Measurements from ENCODE around the gene RASA3.

The RASA3 gene

DNA sequence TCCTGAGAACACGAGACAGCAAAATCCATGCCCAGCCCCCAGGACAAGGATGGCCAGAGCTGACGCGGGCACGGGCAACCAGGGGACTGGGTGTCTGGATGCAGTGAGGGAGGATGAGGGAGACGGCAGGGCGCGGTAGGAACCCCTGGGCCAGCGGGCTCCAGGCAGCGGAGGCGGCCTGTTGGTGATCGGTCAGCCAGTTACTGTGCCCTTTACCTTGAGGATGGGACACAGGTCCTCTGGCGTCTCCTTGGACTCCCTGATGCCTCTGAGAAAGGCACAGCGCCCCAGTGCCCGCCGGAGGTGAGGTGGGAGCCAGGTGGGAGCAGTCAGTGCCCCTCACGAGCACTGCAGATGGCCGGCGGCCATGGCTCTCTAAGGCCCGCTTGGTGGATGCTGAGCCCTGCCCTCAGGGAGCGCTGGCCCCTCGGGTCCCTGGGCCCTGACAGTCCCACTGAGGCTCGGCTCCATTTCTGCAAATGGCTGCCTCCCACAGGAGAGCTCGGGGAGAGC is 189.8 kb downstream of the RASA3 start:
- Histone ChIP-seq H3K9me3 (ENCODE audit: control extremely low read depth in 1 of 5, control insufficient read depth in 4 of 5, insufficient read depth in 2 of 5, low read depth in 1 of 5, low read length in 4 of 5) (no peaks in the 10 kb centered on the region), H3K36me3 (ENCODE audit: control insufficient read depth in 4 of 4, insufficient read depth in 4 of 4, low read length in 3 of 4) (no peaks in the 10 kb centered on the region), H3K4me1 (ENCODE audit: control extremely low read depth in 1 of 4, control insufficient read depth in 4 of 4, insufficient read depth in 4 of 4, low read length in 3 of 4) (peaks cover 0 to 6% (median 1%) of the 10 kb centered on the region in 4 experiments), H3K27me3 (replicated peaks in 2 of 5; ENCODE audit: control insufficient read depth in 4 of 5, insufficient read depth in 5 of 5, low read length in 4 of 5) (peaks cover 0 to 15% (median 6%) of the 10 kb centered on the region in 5 experiments), H3K27ac (ENCODE audit: insufficient read depth in 1 of 2, low read depth in 1 of 2, low read length in 2 of 2, poor library complexity in 1 of 2, severe bottlenecking in 2 of 2) (no peak overlapping the region), H3K4me3 (ENCODE audit: control insufficient read depth in 1 of 7, extremely low read depth in 1 of 7, insufficient read depth in 4 of 7, low read depth in 2 of 7, low read length in 6 of 7) (no peak overlapping the region)
- ChIA-PET POLR2A (no interaction called here), CTCF (no interaction called here)
- WGBS (ENCODE audit: insufficient coverage): 97% methylated on average over 23 of the region's 23 CpGs
- no peak for DNase-seq

- no peak overlapping the region for H3K27ac ChIP-seq (ENCODE audit: insufficient read depth in 1 of 2, low read depth in 1 of 2, low read length in 2 of 2, poor library complexity in 1 of 2, severe bottlenecking in 2 of 2)
- no peaks in the 10 kb centered on the region for H3K9me3 ChIP-seq (ENCODE audit: control extremely low read depth in 1 of 5, control insufficient read depth in 4 of 5, insufficient read depth in 2 of 5, low read depth in 1 of 5, low read length in 4 of 5)
- no peaks in the 10 kb centered on the region for H3K36me3 ChIP-seq (ENCODE audit: control insufficient read depth in 4 of 4, insufficient read depth in 4 of 4, low read length in 3 of 4)
- ChIA-PET CTCF (no interaction called here), POLR2A (no interaction called here)
- DNase-seq: no peak
- H3K27me3 ChIP-seq (replicated peaks in 2 of 5; ENCODE audit: control insufficient read depth in 4 of 5, insufficient read depth in 5 of 5, low read length in 4 of 5): peaks cover 0 to 20% (median 6%) of the 10 kb centered on the region in 5 experiments
- no peak overlapping the region for H3K4me3 ChIP-seq (ENCODE audit: control insufficient read depth in 1 of 7, extremely low read depth in 1 of 7, insufficient read depth in 4 of 7, low read depth in 2 of 7, low read length in 6 of 7)
- 78% methylated on average over 15 of the region's 16 CpGs for WGBS (ENCODE audit: insufficient coverage)
- H3K4me1 ChIP-seq (ENCODE audit: control extremely low read depth in 1 of 4, control insufficient read depth in 4 of 4, insufficient read depth in 4 of 4, low read length in 3 of 4): no peaks in the 10 kb centered on the region
These were observed 190.7 kb downstream of the RASA3 start for GRCh38 chr13:113941571-113942191.

DNA sequence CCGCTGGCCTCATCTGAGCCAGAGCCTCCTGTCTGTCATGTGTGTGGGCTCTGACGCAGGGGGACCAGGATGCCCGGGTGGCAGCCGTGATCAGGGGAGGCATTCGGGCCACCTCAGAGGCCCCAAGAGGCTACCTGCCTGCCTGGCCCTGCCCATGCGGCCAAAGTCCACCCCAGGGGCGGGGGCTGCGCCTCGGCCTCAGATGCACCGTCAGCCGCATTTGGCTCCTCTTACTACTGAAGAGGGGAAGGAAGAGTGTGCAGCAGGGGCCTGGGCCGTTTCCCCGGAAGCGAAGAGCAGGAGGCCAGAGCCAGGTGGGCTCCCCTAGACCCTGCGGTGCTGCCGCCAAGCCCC is 192.5 kb downstream of the RASA3 start:
- Histone ChIP-seq H3K4me3 (ENCODE audit: control insufficient read depth in 1 of 7, extremely low read depth in 1 of 7, insufficient read depth in 4 of 7, low read depth in 2 of 7, low read length in 6 of 7) (no peak overlapping the region), H3K9me3 (ENCODE audit: control extremely low read depth in 1 of 5, control insufficient read depth in 4 of 5, insufficient read depth in 2 of 5, low read depth in 1 of 5, low read length in 4 of 5) (no peaks in the 10 kb centered on the region), H3K36me3 (ENCODE audit: control insufficient read depth in 4 of 4, insufficient read depth in 4 of 4, low read length in 3 of 4) (no peaks in the 10 kb centered on the region), H3K27me3 (replicated peaks in 2 of 5; ENCODE audit: control insufficient read depth in 4 of 5, insufficient read depth in 5 of 5, low read length in 4 of 5) (peaks cover 0 to 24% (median 6%) of the 10 kb centered on the region in 5 experiments), H3K4me1 (ENCODE audit: control extremely low read depth in 1 of 4, control insufficient read depth in 4 of 4, insufficient read depth in 4 of 4, low read length in 3 of 4) (no peaks in the 10 kb centered on the region), H3K27ac (ENCODE audit: insufficient read depth in 1 of 2, low read depth in 1 of 2, low read length in 2 of 2, poor library complexity in 1 of 2, severe bottlenecking in 2 of 2) (no peak overlapping the region)
- ChIA-PET CTCF (no interaction called here), POLR2A (no interaction called here)
- no peak for DNase-seq
- WGBS (ENCODE audit: insufficient coverage): 79% methylated on average over 11 of the region's 16 CpGs

- DNase-seq: no peak
- CTCF ChIA-PET: no interaction called here
- POLR2A ChIA-PET: interaction anchor here (0.6 kb wide), 1 partner anchor 178 kb away, joined by 3 read pairs; no protein-coding TSS in a partner anchor
- 86% methylated on average over 28 of the region's 28 CpGs for WGBS (ENCODE audit: insufficient coverage)
- Histone ChIP-seq H3K9me3 (ENCODE audit: control extremely low read depth in 1 of 5, control insufficient read depth in 4 of 5, insufficient read depth in 2 of 5, low read depth in 1 of 5, low read length in 4 of 5) (no peaks in the 10 kb centered on the region), H3K36me3 (ENCODE audit: control insufficient read depth in 4 of 4, insufficient read depth in 4 of 4, low read length in 3 of 4) (no peaks in the 10 kb centered on the region), H3K27me3 (replicated peaks in 2 of 5; ENCODE audit: control insufficient read depth in 4 of 5, insufficient read depth in 5 of 5, low read length in 4 of 5) (peaks cover 0 to 25% (median 9%) of the 10 kb centered on the region in 5 experiments), H3K4me3 (ENCODE audit: control insufficient read depth in 1 of 7, extremely low read depth in 1 of 7, insufficient read depth in 4 of 7, low read depth in 2 of 7, low read length in 6 of 7) (no peak overlapping the region), H3K4me1 (ENCODE audit: control extremely low read depth in 1 of 4, control insufficient read depth in 4 of 4, insufficient read depth in 4 of 4, low read length in 3 of 4) (no peaks in the 10 kb centered on the region), H3K27ac (ENCODE audit: insufficient read depth in 1 of 2, low read depth in 1 of 2, low read length in 2 of 2, poor library complexity in 1 of 2, severe bottlenecking in 2 of 2) (no peak overlapping the region)
These were observed 193.1 kb downstream of the RASA3 start for GRCh38 chr13:113939129-113939943.

DNA sequence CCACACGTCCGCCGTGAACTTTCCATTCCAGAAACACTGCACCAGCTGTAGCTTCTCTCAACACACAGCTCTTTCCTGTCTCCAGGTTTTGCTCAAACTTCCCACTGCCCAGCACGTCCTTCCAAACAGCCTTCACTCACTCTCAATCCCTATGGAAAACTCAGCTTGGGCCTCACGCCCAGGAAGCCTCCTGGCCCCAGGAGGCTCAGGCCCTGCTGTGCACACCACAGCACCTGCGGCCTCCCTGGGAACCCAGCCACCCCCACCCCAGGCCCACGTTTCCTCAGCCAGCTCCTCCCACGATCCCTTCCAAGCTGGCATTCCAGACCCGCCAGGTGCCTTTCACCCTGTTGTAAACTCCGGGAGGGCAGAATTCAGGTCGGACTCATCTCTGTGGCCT is 193.7 kb downstream of the RASA3 start:
- no peak for DNase-seq
- H3K4me3 ChIP-seq (ENCODE audit: control insufficient read depth in 1 of 7, extremely low read depth in 1 of 7, insufficient read depth in 4 of 7, low read depth in 2 of 7, low read length in 6 of 7): no peak overlapping the region
- POLR2A ChIA-PET: interaction anchor here (0.6 kb wide), 1 partner anchor 179 kb away, joined by 3 read pairs; no protein-coding TSS in a partner anchor
- no peaks in the 10 kb centered on the region for H3K4me1 ChIP-seq (ENCODE audit: control extremely low read depth in 1 of 4, control insufficient read depth in 4 of 4, insufficient read depth in 4 of 4, low read length in 3 of 4)
- 92% methylated on average over 8 of the region's 11 CpGs for WGBS (ENCODE audit: insufficient coverage)
- H3K27ac ChIP-seq (ENCODE audit: insufficient read depth in 1 of 2, low read depth in 1 of 2, low read length in 2 of 2, poor library complexity in 1 of 2, severe bottlenecking in 2 of 2): no peak overlapping the region
- H3K27me3 ChIP-seq (replicated peaks in 2 of 5; ENCODE audit: control insufficient read depth in 4 of 5, insufficient read depth in 5 of 5, low read length in 4 of 5): peaks cover 0 to 25% (median 9%) of the 10 kb centered on the region in 5 experiments
- CTCF ChIA-PET: no interaction called here
- no peaks in the 10 kb centered on the region for H3K36me3 ChIP-seq (ENCODE audit: control insufficient read depth in 4 of 4, insufficient read depth in 4 of 4, low read length in 3 of 4)
- no peaks in the 10 kb centered on the region for H3K9me3 ChIP-seq (ENCODE audit: control extremely low read depth in 1 of 5, control insufficient read depth in 4 of 5, insufficient read depth in 2 of 5, low read depth in 1 of 5, low read length in 4 of 5)

- Histone ChIP-seq H3K27ac (ENCODE audit: insufficient read depth in 1 of 2, low read depth in 1 of 2, low read length in 2 of 2, poor library complexity in 1 of 2, severe bottlenecking in 2 of 2) (no peak overlapping the region), H3K4me1 (ENCODE audit: control extremely low read depth in 1 of 4, control insufficient read depth in 4 of 4, insufficient read depth in 4 of 4, low read length in 3 of 4) (no peaks in the 10 kb centered on the region), H3K9me3 (ENCODE audit: control extremely low read depth in 1 of 5, control insufficient read depth in 4 of 5, insufficient read depth in 2 of 5, low read depth in 1 of 5, low read length in 4 of 5) (no peaks in the 10 kb centered on the region), H3K36me3 (ENCODE audit: control insufficient read depth in 4 of 4, insufficient read depth in 4 of 4, low read length in 3 of 4) (no peaks in the 10 kb centered on the region), H3K4me3 (ENCODE audit: control insufficient read depth in 1 of 7, extremely low read depth in 1 of 7, insufficient read depth in 4 of 7, low read depth in 2 of 7, low read length in 6 of 7) (no peak overlapping the region), H3K27me3 (replicated peaks in 2 of 5; ENCODE audit: control insufficient read depth in 4 of 5, insufficient read depth in 5 of 5, low read length in 4 of 5) (peaks cover 0 to 25% (median 5%) of the 10 kb centered on the region in 5 experiments)
- ChIA-PET POLR2A (no interaction called here), CTCF (interaction anchor here (1.6 kb wide), 1 partner anchor 288 kb away, joined by 3 read pairs; no protein-coding TSS in a partner anchor)
- DNase-seq: no peak
- WGBS (ENCODE audit: insufficient coverage): 89% methylated on average over 7 of the region's 7 CpGs
These were observed 194.2 kb downstream of the RASA3 start for GRCh38 chr13:113938246-113938645.
